Spleen (tissue), 11 donors: ENCODE results near the gene GAGE10. TPM values are rescaled to one million over a fixed set of nuclear protein-coding genes. Genes with fewer than 3 reads are reported as not detected.

Experiments used
- DNase-seq: peaks from one replicate; pipeline ENCODE4 v3.0.0-alpha.2; 2020
- H3K27ac ChIP-seq, 8 donors: fragments of 200-600 bp; sonication (generic) in 7 of 8; 1 replicate in 4 of 8; 2 replicates in 4 of 8; pipeline versions ENCODE4 v1.5.0 to v1.8.0; 2016 to 2021; ENCODE audit warnings: inconsistent platforms in 4 of 8, mild to moderate bottlenecking in 4 of 8, moderate library complexity in 1 of 8
- H3K27me3 ChIP-seq, 7 donors: fragments of 200-600 bp; sonication (generic) in 6 of 7; replicated peaks in 1 of 7; 1 replicate in 4 of 7; 2 replicates in 3 of 7; pipeline versions ENCODE4 v1.5.0 to v1.8.0; 2016 to 2021; ENCODE audit warnings: inconsistent platforms in 3 of 7, mild to moderate bottlenecking in 1 of 7
- H3K36me3 ChIP-seq, 6 donors: fragments of 200-600 bp; sonication (generic) in 5 of 6; 1 replicate in 4 of 6; 2 replicates in 2 of 6; pipeline versions ENCODE4 v1.5.0 to v1.8.0; 2016 to 2021; ENCODE audit warnings: inconsistent platforms in 2 of 6
- H3K4me1 ChIP-seq, 6 donors: fragments of 200-600 bp; sonication (generic) in 5 of 6; 1 replicate in 3 of 6; 2 replicates in 3 of 6; pipeline versions ENCODE4 v1.5.0 to v1.8.0; 2016 to 2021; ENCODE audit warnings: inconsistent platforms in 3 of 6
- H3K4me3 ChIP-seq, 8 donors: fragments of 200-600 bp; sonication (generic) in 7 of 8; 1 replicate in 4 of 8; 2 replicates in 4 of 8; pipeline versions ENCODE4 v1.5.0 to v1.8.0; 2016 to 2021; ENCODE audit warnings: inconsistent platforms in 4 of 8, mild to moderate bottlenecking in 4 of 8, moderate library complexity in 2 of 8
- H3K9me3 ChIP-seq, 8 donors: fragments of 200-600 bp; sonication (generic) in 7 of 8; 1 replicate in 4 of 8; 2 replicates in 4 of 8; pipeline versions ENCODE4 v1.5.0 to v1.8.0; 2016 to 2021; ENCODE audit warnings: inconsistent platforms in 4 of 8
- CTCF ChIP-seq, 11 experiments: fragments of 200-600 bp in 7 of 11; fragments of 450-650 bp in 4 of 11; sonication (generic) in 4 of 11; IDR thresholded peaks in 8 of 11; conservative IDR thresholded peaks in 3 of 11; 1 replicate in 7 of 11; 2 replicates in 4 of 11; pipeline versions ENCODE4 v1.4.0 to v1.8.0; 2016 to 2021; ENCODE audit warnings: antibody characterized with exemption in 11 of 11, inconsistent platforms in 4 of 11, mild to moderate bottlenecking in 1 of 11
- POLR2A ChIP-seq, 3 donors: fragments of 450-650 bp; IDR thresholded peaks; one replicate each; pipeline ENCODE4 v1.5.1; 2017; ENCODE audit warnings: antibody characterized with exemption in 3 of 3, mild to moderate bottlenecking in 1 of 3
- POLR2AphosphoS5 ChIP-seq, 3 donors: sonication (generic); formaldehyde crosslinking; IDR thresholded peaks; one replicate each; pipeline ENCODE4 v1.5.1; 2017; ENCODE audit warnings: antibody characterized with exemption in 3 of 3
- WGBS, 5 donors: extraction: QIAGEN DNeasy Blood & Tissue Kit in 3 of 5; methylation state at CpG; one replicate each; pipeline versions ENCODE4 v1.1.5 to v1.1.7; 2013 to 2018; 5-methylcytosine and 5-hydroxymethylcytosine counted together
- intact Hi-C: fragments of 100-400 bp; cut with DNase I; formaldehyde crosslinking; loops from one replicate; pipeline ENCODE4 v1.15.0; 2023; ENCODE audit warnings: low total_unique reads
- polyA plus RNA-seq, 3 donors: library from polyadenylated mRNA; stranded (reverse); fragments of 200-250 nt; gene quantifications; one replicate each; pipeline ENCODE4 v1.2.1, GENCODE V29; 2013
- total RNA-seq, 7 donors: library from RNA; depleted of rRNA in 3 of 7; stranded (reverse); fragments of >200 nt in 3 of 7; fragmentation: NEBNext Ultra II Directional in 4 of 7; extraction: Animal tissue kit (Norgen Biotek cat#: 25700) in 4 of 7; gene quantifications; one replicate each; pipeline versions ENCODE4 v1.1.0 to v1.2.1, GENCODE V29; 2016 to 2021
- donor health status: healthy with polysubstance abuse.
- donor health status: DM: no; HTN: no; CAD: no; lungs with moderate emphysema.
- donor health status: DM: no; HTN: no; CAD: no.
- donor health status: Bipolar disorder and iron deficiency.
- donor health status: healthy.
- donor health status: DM: no; HTN: no; CAD: no.
- donor health status: DM: yes; HTN: yes; CAD: no.

Gene GAGE10
- total and polyA plus RNA-seq, 10 donors, result not detected

GRCh38 chrX:49276671-49277534 lies 26.5 kb upstream of the GAGE10 start:
- Histone ChIP-seq H3K4me1 (peaks cover 6 to 43% (median 21%) of the 10 kb centered on the region in 6 donors), H3K4me3 (no peak overlapping the region), H3K36me3 (no peaks in the 10 kb centered on the region), H3K27me3 (no peaks in the 10 kb centered on the region), H3K9me3 (no peaks in the 10 kb centered on the region), H3K27ac (peak overlapping the region in 1 of 8 donors; percentile 36)
- peak; percentile 43 for DNase-seq
- 68 to 88% (median 75%) methylated on average over 15 to 19 of the region's 19 CpGs for WGBS, 5 donors
- no peak for TF ChIP-seq CTCF (IDR thresholded peaks at IDR 0.05 in 8 of 11, conservative IDR thresholded peaks at IDR 0.05 in 3 of 11)
- TF ChIP-seq POLR2A (IDR thresholded peaks at IDR 0.05), result no peak
- TF ChIP-seq POLR2AphosphoS5 (IDR thresholded peaks at IDR 0.05), result peak in 1 of 3 donors; percentile 8
- intact Hi-C loops, result no loop called here

GRCh38 chrX:49277535-49277830 lies 26.0 kb upstream of the GAGE10 start:
- WGBS, 5 donors, result 73 to 82% (median 80%) methylated on average over 3 of the region's 3 CpGs
- H3K9me3 ChIP-seq, result no peaks in the 10 kb centered on the region
- no peak for DNase-seq
- peaks cover 5 to 37% (median 15%) of the 10 kb centered on the region in 6 donors for H3K4me1 ChIP-seq
- no peaks in the 10 kb centered on the region for H3K36me3 ChIP-seq
- intact Hi-C loops, result no loop called here
- no peak overlapping the region for H3K4me3 ChIP-seq
- H3K27me3 ChIP-seq, result no peaks in the 10 kb centered on the region
- TF ChIP-seq CTCF (IDR thresholded peaks at IDR 0.05 in 8 of 11, conservative IDR thresholded peaks at IDR 0.05 in 3 of 11) (no peak), POLR2A (IDR thresholded peaks at IDR 0.05) (no peak), POLR2AphosphoS5 (IDR thresholded peaks at IDR 0.05) (no peak)
- peak overlapping the region in 1 of 8 donors; percentile 11 for H3K27ac ChIP-seq

GRCh38 chrX:49278081-49278480 lies 25.4 kb upstream of the GAGE10 start:
- Histone ChIP-seq H3K9me3 (no peaks in the 10 kb centered on the region), H3K36me3 (no peaks in the 10 kb centered on the region), H3K27me3 (no peaks in the 10 kb centered on the region), H3K4me1 (peaks cover 4 to 31% (median 9%) of the 10 kb centered on the region in 6 donors), H3K4me3 (no peak overlapping the region), H3K27ac (peak overlapping the region in 1 of 8 donors; percentile 11)
- TF ChIP-seq CTCF (IDR thresholded peaks at IDR 0.05 in 8 of 11, conservative IDR thresholded peaks at IDR 0.05 in 3 of 11) (no peak), POLR2A (IDR thresholded peaks at IDR 0.05) (no peak), POLR2AphosphoS5 (IDR thresholded peaks at IDR 0.05) (no peak)
- WGBS, 5 donors, result 80 to 97% (median 88%) methylated on average over 3 of the region's 3 CpGs
- peak; percentile 15 for DNase-seq
- intact Hi-C loops, result no loop called here

GRCh38 chrX:49282647-49283011 lies 20.8 kb upstream of the GAGE10 start:
- 45 to 80% (median 70%) methylated on average over 11 of the region's 11 CpGs for WGBS, 5 donors
- H3K36me3 ChIP-seq, result peaks cover 0 to 17% (median 0%) of the 10 kb centered on the region in 6 donors
- TF ChIP-seq POLR2A (IDR thresholded peaks at IDR 0.05) (no peak), CTCF (IDR thresholded peaks at IDR 0.05 in 8 of 11, conservative IDR thresholded peaks at IDR 0.05 in 3 of 11) (peak in 1 of 11 experiments; percentile 10)
- H3K27ac ChIP-seq, result no peak overlapping the region
- no peaks in the 10 kb centered on the region for H3K4me1 ChIP-seq
- H3K27me3 ChIP-seq, result peaks cover 0 to 7% (median 0%) of the 10 kb centered on the region in 7 donors
- no peaks in the 10 kb centered on the region for H3K9me3 ChIP-seq
- intact Hi-C loops, result no loop called here
- H3K4me3 ChIP-seq, result no peak overlapping the region
- DNase-seq, result peak; percentile 30
